ENCODE measurements around the gene SUFU. TPM values are rescaled to one million over a fixed set of nuclear protein-coding genes. Genes with fewer than 3 reads are reported as not detected.

The SUFU gene
- total and polyA plus RNA-seq, 2 of the 4 experiments (the other 2 are of a cell fraction) = 2.2 to 11.0 TPM

DNA sequence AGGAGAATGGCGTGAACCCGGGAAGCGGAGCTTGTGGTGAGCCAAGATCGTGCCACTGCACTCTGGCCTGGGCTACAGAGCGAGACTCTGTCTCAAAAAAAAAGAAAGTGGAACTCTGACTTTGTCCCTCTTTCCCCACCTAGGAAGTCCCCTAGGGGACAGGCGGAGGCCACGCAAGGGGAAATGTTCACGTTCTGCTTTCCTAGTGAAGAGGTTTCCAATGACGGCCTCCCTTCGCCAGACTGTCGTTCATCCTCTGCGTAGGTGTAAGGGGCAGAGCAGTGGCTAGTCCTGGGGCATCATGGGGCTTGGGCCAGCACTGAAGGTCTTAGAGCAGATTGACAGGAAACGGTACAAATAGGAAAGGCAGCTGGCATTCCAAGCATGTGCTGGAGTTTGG, 30.6 kb downstream of the SUFU start:
- no peak overlapping the region for H4K91ac ChIP-seq (ENCODE audit: insufficient read depth, low read depth, low read length)
- no peaks in the 10 kb centered on the region for H3K9me3 ChIP-seq (ENCODE audit: control insufficient read depth, insufficient read depth, low read length)
- DNase-seq (no peak), ATAC-seq (ENCODE audit: low read depth) (no peak)
- no peak overlapping the region for H4K8ac ChIP-seq (ENCODE audit: low read depth in 2 of 2, low read length in 2 of 2)
- H3K36me3 ChIP-seq (ENCODE audit: control insufficient read depth, insufficient read depth, low read length) = peaks cover 9% of the 10 kb centered on the region; the same call in 1 of the 2 replicates
- no peak overlapping the region for H4K5ac ChIP-seq (ENCODE audit: low read depth, low read length)
- H2AK5ac ChIP-seq (ENCODE audit: low read depth, low read length) = no peak overlapping the region
- dilution Hi-C loops (cut with HindIII; ENCODE audit: low sequenced_read_pairs, unreplicated experiment) (no loop called here), intact Hi-C loops (cut with micrococcal nuclease) (no loop called here), in situ Hi-C loops (cut with MboI; ENCODE audit: low sequenced_read_pairs) (no loop called here)
- H3K9me1 ChIP-seq (ENCODE audit: insufficient read depth, low read length) = peaks cover 9% of the 10 kb centered on the region
- H3K4ac ChIP-seq (ENCODE audit: low read depth, low read length) = no peak overlapping the region
- H3K4me2 ChIP-seq (ENCODE audit: low read depth, low read length) = no peak overlapping the region
- H2AFZ ChIP-seq (replicated peaks; ENCODE audit: low read length, poor library complexity) = no peak overlapping the region
- H3K9ac ChIP-seq (ENCODE audit: low read depth, low read length) = no peak overlapping the region
- 95% methylated on average over 9 of the region's 13 CpGs; no CpG with 5 or more reads in 1 of the 2 experiments for WGBS, 2 experiments (ENCODE audit: extremely low coverage in 2 of 2, insufficient read length in 1 of 2)
- H2AK9ac ChIP-seq (replicated peaks; ENCODE audit: low read depth, low read length, poor library complexity) = no peak overlapping the region
- peaks cover 23% of the 10 kb centered on the region for H4K20me1 ChIP-seq (ENCODE audit: insufficient read depth, low read length)
- no peak overlapping the region for H3K18ac ChIP-seq (ENCODE audit: low read depth, low read length)
- CTCF ChIA-PET = no interaction called here
- H3K4me3 ChIP-seq (ENCODE audit: insufficient read depth, low read depth, low read length) = no peak overlapping the region
- H3K4me1 ChIP-seq (ENCODE audit: control insufficient read depth, insufficient read depth, low read length) = no peaks in the 10 kb centered on the region
- H3K27me3 ChIP-seq (ENCODE audit: control insufficient read depth, insufficient read depth, low read length) = no peaks in the 10 kb centered on the region
- peaks cover 25 to 55% of the 10 kb centered on the region in 2 experiments for H3K79me1 ChIP-seq (ENCODE audit: low read depth in 1 of 2, low read length in 2 of 2)
- H3K56ac ChIP-seq (ENCODE audit: extremely low read depth, insufficient read depth, low read length) = no peak overlapping the region
- no peak overlapping the region for H2BK20ac ChIP-seq (ENCODE audit: low read depth, low read length)
- H2BK15ac ChIP-seq (ENCODE audit: low read depth, low read length) = no peak overlapping the region
- TF ChIP-seq MAZ (IDR thresholded peaks at IDR 0.05; ENCODE audit: borderline replicate concordance, low read depth, low read length) (no peak), RCOR1 (IDR thresholded peaks at IDR 0.05; ENCODE audit: insufficient replicate concordance, low read length) (no peak), MXI1 (IDR thresholded peaks at IDR 0.05; ENCODE audit: borderline replicate concordance, low read depth, low read length) (no peak), CHD1 (IDR thresholded peaks at IDR 0.05; ENCODE audit: low read depth, low read length) (no peak), ELK1 (IDR thresholded peaks at IDR 0.05; ENCODE audit: borderline replicate concordance, low read depth, low read length) (no peak), MAFK (IDR thresholded peaks at IDR 0.05; ENCODE audit: low read depth, low read length) (no peak), RAD21 (IDR thresholded peaks at IDR 0.05; ENCODE audit: low read length) (no peak), FOS (IDR thresholded peaks at IDR 0.05; ENCODE audit: low read depth, low read length) (no peak), RFX5 (IDR thresholded peaks at IDR 0.05; ENCODE audit: low read depth, low read length) (no peak), POLR2A (IDR thresholded peaks at IDR 0.05; ENCODE audit: low read depth, low read length) (no peak), CEBPB (IDR thresholded peaks at IDR 0.05; ENCODE audit: low read depth, low read length) (no peak), SMC3 (IDR thresholded peaks at IDR 0.05; ENCODE audit: low read depth, low read length) (no peak)
- TF ChIP-seq, protein P1, sequence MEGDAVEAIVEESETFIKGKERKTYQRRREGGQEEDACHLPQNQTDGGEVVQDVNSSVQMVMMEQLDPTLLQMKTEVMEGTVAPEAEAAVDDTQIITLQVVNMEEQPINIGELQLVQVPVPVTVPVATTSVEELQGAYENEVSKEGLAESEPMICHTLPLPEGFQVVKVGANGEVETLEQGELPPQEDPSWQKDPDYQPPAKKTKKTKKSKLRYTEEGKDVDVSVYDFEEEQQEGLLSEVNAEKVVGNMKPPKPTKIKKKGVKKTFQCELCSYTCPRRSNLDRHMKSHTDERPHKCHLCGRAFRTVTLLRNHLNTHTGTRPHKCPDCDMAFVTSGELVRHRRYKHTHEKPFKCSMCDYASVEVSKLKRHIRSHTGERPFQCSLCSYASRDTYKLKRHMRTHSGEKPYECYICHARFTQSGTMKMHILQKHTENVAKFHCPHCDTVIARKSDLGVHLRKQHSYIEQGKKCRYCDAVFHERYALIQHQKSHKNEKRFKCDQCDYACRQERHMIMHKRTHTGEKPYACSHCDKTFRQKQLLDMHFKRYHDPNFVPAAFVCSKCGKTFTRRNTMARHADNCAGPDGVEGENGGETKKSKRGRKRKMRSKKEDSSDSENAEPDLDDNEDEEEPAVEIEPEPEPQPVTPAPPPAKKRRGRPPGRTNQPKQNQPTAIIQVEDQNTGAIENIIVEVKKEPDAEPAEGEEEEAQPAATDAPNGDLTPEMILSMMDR (conservative IDR thresholded peaks at IDR 0.05; ENCODE audit: low read depth, low read length) = no peak
- no peak overlapping the region for H3K14ac ChIP-seq (replicated peaks; ENCODE audit: low read depth, low read length)
- no TSS peak for BruUV-seq (replicated peaks)
- H2BK120ac ChIP-seq (ENCODE audit: low read depth, low read length) = no peak overlapping the region
- H2BK5ac ChIP-seq (ENCODE audit: low read depth, low read length, poor library complexity, severe bottlenecking) = no peak overlapping the region
- H3K27ac ChIP-seq (ENCODE audit: insufficient read depth, low read length) = no peak overlapping the region
- POLR2A ChIA-PET (ENCODE audit: unreplicated experiment) = no interaction called here
- no peak overlapping the region for H3K23ac ChIP-seq (ENCODE audit: low read depth, low read length)

Measured in IMR-90 (cell line).